ENCODE measurements around the gene TRIP11. TPM values are rescaled to one million over a fixed set of nuclear protein-coding genes. Genes with fewer than 3 reads are reported as not detected.
A peak's percentile ranks its signal among the peaks of the same experiment; 100 is the strongest.
"Not testable (repeated sequence)": the region's sequence is repeated elsewhere in the genome, so short reads cannot be mapped to it uniquely, and the experiment has no call there.

TRIP11 gene
- total RNA-seq, 3 donors from 2014 or later: 39.7 to 64.1 (median 41.1) TPM

- H3K4me1 ChIP-seq; H3K27ac ChIP-seq; intact Hi-C loops (cut with DNase I; ENCODE audit: low total_unique reads); H3K27me3 ChIP-seq; H3K4me3 ChIP-seq; H3K36me3 ChIP-seq; H3K9me3 ChIP-seq; DNase-seq (ENCODE audit: low spot score in 2 of 2): not testable (repeated sequence)
Observed at GRCh38 chr14:92041766-92042165, 1.9 kb upstream of the TRIP11 start.

GRCh38 chr14:92041203-92041602 lies 1.3 kb upstream of the TRIP11 start:
- H3K4me3 ChIP-seq: peak overlapping the region; percentile 70 to 85 (median 84)
- TF ChIP-seq POLR2A (IDR thresholded peaks at IDR 0.05) (no peak), CTCF (IDR thresholded peaks at IDR 0.05) (no peak), POLR2AphosphoS5 (IDR thresholded peaks at IDR 0.05) (no peak)
- H3K4me1 ChIP-seq: peaks cover 0 to 5% of the 10 kb centered on the region in 2 donors
- H3K27ac ChIP-seq: peak overlapping the region in 1 of 2 donors; percentile 99
- H3K27me3 ChIP-seq: no peaks in the 10 kb centered on the region
- intact Hi-C loops (cut with DNase I; ENCODE audit: low total_unique reads): no loop called here
- DNase-seq (ENCODE audit: low spot score in 2 of 2): no peak
- no peaks in the 10 kb centered on the region for H3K36me3 ChIP-seq
- no peaks in the 10 kb centered on the region for H3K9me3 ChIP-seq

- intact Hi-C loops (cut with DNase I; ENCODE audit: low total_unique reads): no loop called here
Observed at GRCh38 chr14:92040431-92041051, 682 bp upstream of the TRIP11 start.

GRCh38 chr14:92039063-92039718 lies 668 bp downstream of the TRIP11 start:
- peak in 1 of 2 donors; percentile 33 for DNase-seq (ENCODE audit: low spot score in 2 of 2)
- Histone ChIP-seq H3K27ac (peak overlapping the region; percentile 95 to 99), H3K4me1 (peaks cover 0 to 5% of the 10 kb centered on the region in 2 donors), H3K27me3 (no peaks in the 10 kb centered on the region), H3K36me3 (no peaks in the 10 kb centered on the region), H3K9me3 (no peaks in the 10 kb centered on the region), H3K4me3 (peak overlapping the region; percentile 70 to 85 (median 84))
- intact Hi-C loops (cut with DNase I; ENCODE audit: low total_unique reads): no loop called here
- TF ChIP-seq POLR2A (IDR thresholded peaks at IDR 0.05): no peak
- TF ChIP-seq POLR2AphosphoS5 (IDR thresholded peaks at IDR 0.05): no peak

More at GRCh38 chr14:92040431-92041051, 682 bp upstream of the TRIP11 start:
- H3K4me3 ChIP-seq: peak overlapping the region; percentile 70 to 85 (median 84)
- no peaks in the 10 kb centered on the region for H3K9me3 ChIP-seq
- TF ChIP-seq CTCF (IDR thresholded peaks at IDR 0.05) (no peak), POLR2AphosphoS5 (IDR thresholded peaks at IDR 0.05) (no peak), POLR2A (IDR thresholded peaks at IDR 0.05) (no peak)
- H3K27ac ChIP-seq: peak overlapping the region; percentile 95 to 99
- peaks cover 0 to 5% of the 10 kb centered on the region in 2 donors for H3K4me1 ChIP-seq
- no peaks in the 10 kb centered on the region for H3K36me3 ChIP-seq
- no peak for DNase-seq (ENCODE audit: low spot score in 2 of 2)
- no peaks in the 10 kb centered on the region for H3K27me3 ChIP-seq

- H3K9me3 ChIP-seq: no peaks in the 10 kb centered on the region
- H3K36me3 ChIP-seq: no peaks in the 10 kb centered on the region
- H3K4me3 ChIP-seq: peak overlapping the region in 2 of 3 donors; percentile 70 to 84
- H3K4me1 ChIP-seq: peaks cover 0 to 5% of the 10 kb centered on the region in 2 donors
- H3K27me3 ChIP-seq: no peaks in the 10 kb centered on the region
- TF ChIP-seq POLR2A (IDR thresholded peaks at IDR 0.05): no peak
- no peak for TF ChIP-seq POLR2AphosphoS5 (IDR thresholded peaks at IDR 0.05)
- no peak for TF ChIP-seq CTCF (IDR thresholded peaks at IDR 0.05)
- DNase-seq (ENCODE audit: low spot score in 2 of 2): no peak
- intact Hi-C loops (cut with DNase I; ENCODE audit: low total_unique reads): no loop called here
- no peak overlapping the region for H3K27ac ChIP-seq
Observed at GRCh38 chr14:92037989-92038388, 1.9 kb downstream of the TRIP11 start.

- Histone ChIP-seq H3K27me3 (no peaks in the 10 kb centered on the region), H3K4me1 (peaks cover 0 to 2% of the 10 kb centered on the region in 2 donors), H3K27ac (no peak overlapping the region), H3K9me3 (no peaks in the 10 kb centered on the region), H3K4me3 (no peak overlapping the region), H3K36me3 (no peaks in the 10 kb centered on the region)
- intact Hi-C loops (cut with DNase I; ENCODE audit: low total_unique reads): no loop called here
- DNase-seq (ENCODE audit: low spot score in 2 of 2): no peak
- TF ChIP-seq CTCF (IDR thresholded peaks at IDR 0.05) (no peak), POLR2AphosphoS5 (IDR thresholded peaks at IDR 0.05) (no peak), POLR2A (IDR thresholded peaks at IDR 0.05) (no peak)
Observed at GRCh38 chr14:92035890-92036289, 4.0 kb downstream of the TRIP11 start.

All from breast epithelium (tissue), 4 donors.